ENCODE results near the gene H3-3A.

The H3-3A gene

DNA sequence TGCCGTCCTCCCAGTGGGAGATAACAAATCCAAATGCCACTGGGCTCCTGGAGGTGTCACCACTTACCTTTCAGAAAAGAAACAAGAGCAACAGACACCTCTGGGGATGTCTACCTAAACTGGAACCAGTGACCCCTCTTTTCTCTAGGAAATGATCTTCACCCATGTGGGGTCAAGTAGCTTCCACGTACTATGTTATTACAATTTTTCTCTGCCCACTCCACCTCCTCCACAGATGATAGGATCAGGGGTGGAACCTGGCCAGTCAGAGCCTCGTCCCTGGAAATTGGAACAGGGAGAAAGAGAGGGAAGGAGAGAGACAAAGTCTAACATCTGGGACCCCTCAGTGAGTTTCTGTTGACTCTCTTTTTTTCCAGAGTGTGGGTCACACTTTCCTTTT lies 50.1 kb downstream of the H3-3A start:
- H3K4me3 ChIP-seq (ENCODE audit: low read length), result no peak overlapping the region
- TF ChIP-seq, protein P1, sequence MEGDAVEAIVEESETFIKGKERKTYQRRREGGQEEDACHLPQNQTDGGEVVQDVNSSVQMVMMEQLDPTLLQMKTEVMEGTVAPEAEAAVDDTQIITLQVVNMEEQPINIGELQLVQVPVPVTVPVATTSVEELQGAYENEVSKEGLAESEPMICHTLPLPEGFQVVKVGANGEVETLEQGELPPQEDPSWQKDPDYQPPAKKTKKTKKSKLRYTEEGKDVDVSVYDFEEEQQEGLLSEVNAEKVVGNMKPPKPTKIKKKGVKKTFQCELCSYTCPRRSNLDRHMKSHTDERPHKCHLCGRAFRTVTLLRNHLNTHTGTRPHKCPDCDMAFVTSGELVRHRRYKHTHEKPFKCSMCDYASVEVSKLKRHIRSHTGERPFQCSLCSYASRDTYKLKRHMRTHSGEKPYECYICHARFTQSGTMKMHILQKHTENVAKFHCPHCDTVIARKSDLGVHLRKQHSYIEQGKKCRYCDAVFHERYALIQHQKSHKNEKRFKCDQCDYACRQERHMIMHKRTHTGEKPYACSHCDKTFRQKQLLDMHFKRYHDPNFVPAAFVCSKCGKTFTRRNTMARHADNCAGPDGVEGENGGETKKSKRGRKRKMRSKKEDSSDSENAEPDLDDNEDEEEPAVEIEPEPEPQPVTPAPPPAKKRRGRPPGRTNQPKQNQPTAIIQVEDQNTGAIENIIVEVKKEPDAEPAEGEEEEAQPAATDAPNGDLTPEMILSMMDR (conservative IDR thresholded peaks at IDR 0.05; ENCODE audit: low read depth, low read length), result no peak
- no peak for DNase-seq (ENCODE audit: low read depth)

DNA sequence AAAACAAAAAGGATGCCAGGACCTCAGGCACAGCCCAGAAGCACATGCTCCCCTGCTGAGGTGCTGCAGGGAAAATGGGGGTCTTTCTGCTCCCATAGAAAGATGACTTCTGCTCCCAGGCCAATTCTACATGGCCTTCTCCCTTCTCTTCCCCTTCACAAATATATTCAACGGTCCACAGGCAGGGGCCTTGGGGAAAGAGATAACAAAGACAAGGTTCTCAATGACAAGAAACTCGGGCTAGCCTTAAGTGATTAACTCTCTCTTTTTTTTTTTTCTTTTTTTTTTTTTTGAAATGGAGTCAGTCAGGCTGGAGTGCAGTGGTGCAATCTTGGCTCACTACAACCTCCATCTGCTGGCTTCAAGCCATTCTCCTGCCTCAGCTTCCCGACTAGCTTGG lies 54.2 kb downstream of the H3-3A start:
- H3K4me3 ChIP-seq (ENCODE audit: low read length), result no peak overlapping the region
- no peak for DNase-seq (ENCODE audit: low read depth)
- TF ChIP-seq, protein P1 (conservative IDR thresholded peaks at IDR 0.05; ENCODE audit: low read depth, low read length), result no peak

DNA sequence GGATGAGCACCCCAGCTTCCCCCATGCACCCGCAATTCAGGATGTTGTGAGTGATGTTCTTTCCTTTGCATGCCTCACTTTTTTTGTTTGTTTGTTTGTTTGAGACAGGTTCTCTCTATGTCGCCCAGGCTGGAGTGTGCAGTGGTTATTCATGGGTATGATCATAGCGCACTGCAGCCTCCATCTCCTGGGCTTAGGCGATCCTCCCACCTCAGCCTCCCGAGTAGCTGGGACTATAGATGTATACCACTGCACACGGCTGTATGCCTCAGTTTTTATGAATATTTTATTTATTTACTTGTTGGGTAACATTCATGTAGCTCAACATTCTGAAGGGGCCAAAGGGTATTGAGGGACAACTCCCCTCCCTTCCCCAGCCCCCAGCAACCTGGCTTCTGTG lies 54.8 kb downstream of the H3-3A start:
- TF ChIP-seq, protein P1 (conservative IDR thresholded peaks at IDR 0.05; ENCODE audit: low read depth, low read length), result no peak
- DNase-seq (ENCODE audit: low read depth), result no peak

DNA sequence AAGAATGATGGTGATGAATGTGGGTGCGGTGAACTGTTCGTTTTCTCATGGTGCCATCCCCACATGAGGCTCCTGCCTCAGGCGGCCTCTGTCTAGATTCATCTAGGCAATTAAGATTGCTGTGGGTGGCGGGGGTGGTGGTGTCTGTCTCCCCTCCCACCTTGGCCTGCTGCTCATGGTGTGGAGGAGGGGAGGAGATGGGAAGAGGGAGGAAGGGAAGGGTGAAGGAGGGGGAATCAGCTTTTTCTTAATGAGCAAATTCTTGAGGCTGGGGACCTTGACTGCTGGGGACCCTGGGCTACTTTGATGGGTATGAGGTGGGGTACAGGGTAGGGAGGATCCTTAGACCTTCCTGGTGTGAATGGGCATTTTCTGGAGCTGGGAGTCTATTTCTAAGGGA lies 55.8 kb downstream of the H3-3A start:
- H3K4me3 ChIP-seq (ENCODE audit: low read length), result no peak overlapping the region
- TF ChIP-seq, protein P1 (conservative IDR thresholded peaks at IDR 0.05; ENCODE audit: low read depth, low read length), result no peak
- DNase-seq (ENCODE audit: low read depth), result no peak

More for the DNA sequence above, 54.8 kb downstream of the H3-3A start:
- H3K4me3 ChIP-seq (ENCODE audit: low read length), result no peak overlapping the region

DNA sequence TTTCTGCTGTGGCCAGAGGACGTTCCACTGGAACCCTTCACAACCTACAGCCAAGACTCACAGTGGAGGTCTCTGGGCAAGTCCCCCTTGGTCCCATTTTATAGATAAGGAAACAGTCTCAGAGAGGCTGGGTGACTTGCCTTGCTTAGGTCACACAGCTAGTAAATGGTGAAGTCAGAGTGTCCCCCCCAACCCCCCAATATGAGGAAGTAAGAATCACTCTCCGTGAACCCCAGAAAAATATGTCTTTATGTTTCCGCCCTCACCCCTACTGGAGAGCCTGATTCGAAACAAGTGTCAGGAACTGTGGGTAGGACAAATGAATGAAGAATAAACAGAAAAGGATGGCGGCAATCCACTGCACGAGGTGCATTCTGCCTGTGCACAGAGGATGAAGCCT lies 56.7 kb downstream of the H3-3A start:
- no peak for DNase-seq (ENCODE audit: low read depth)
- TF ChIP-seq, protein P1 (conservative IDR thresholded peaks at IDR 0.05; ENCODE audit: low read depth, low read length), result no peak
- H3K4me3 ChIP-seq (ENCODE audit: low read length), result no peak overlapping the region

DNA sequence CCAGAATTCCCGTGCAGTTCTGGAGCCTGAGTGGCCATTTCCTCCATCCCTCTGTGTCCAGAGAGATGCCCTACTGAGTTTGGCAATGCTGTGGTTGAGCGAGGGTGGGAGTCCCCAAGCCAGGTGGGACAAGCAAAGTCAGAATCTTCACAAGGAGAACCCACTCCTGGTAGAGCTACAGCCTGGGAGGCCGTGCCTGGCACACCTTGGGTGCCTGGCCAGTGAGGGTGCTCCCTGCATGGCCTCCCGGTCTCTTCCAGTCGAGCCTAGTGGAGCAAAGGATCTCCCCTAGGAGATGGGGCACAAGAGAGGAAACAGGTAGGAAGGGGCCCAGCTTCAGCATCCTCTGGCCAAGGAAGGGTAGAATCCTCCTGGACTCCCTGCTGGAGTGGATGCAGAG lies 57.9 kb downstream of the H3-3A start:
- TF ChIP-seq, protein P1 (conservative IDR thresholded peaks at IDR 0.05; ENCODE audit: low read depth, low read length), result no peak
- DNase-seq (ENCODE audit: low read depth), result no peak
- no peak overlapping the region for H3K4me3 ChIP-seq (ENCODE audit: low read length)

DNA sequence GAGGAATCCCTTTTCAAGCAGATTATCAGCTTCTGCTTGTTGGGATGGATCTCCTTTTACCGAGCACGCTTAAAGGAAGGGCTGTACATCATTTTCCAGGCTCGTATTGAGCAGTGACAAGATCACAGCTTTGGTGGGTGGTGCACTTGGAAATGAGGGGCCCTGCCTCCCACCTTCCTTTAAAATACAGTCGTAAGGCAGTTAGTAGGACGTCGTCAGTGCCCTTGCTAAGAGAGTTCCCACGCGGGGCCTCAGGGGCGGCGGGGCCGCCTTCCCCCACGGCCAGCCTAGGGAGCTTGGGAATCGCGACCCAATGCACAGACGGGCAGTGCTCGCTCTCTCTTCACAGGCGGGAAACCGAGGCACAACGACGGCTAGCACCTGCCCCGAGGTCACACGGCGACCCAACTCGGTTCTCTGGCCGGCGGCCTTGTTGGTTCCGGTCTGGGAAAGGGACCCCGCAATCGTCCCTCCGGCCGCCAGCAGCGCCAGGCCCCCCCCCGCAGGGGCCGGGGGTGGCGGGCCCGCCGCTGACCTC lies 58.6 kb downstream of the H3-3A start:
- TF ChIP-seq, protein P1 (conservative IDR thresholded peaks at IDR 0.05; ENCODE audit: low read depth, low read length), result no peak
- peak overlapping the region; percentile 14 for H3K4me3 ChIP-seq (ENCODE audit: low read length)
- DNase-seq (ENCODE audit: low read depth), result no peak

Data from retinal pigment epithelial cell (primary cell).